ENCODE data around the gene BST1.
A peak's percentile ranks its signal among the peaks of the same experiment; 100 is the strongest.
"Not testable (repeated sequence)": the region's sequence is repeated elsewhere in the genome, so short reads cannot be mapped to it uniquely, and the experiment has no call there.

BST1 gene

DNA sequence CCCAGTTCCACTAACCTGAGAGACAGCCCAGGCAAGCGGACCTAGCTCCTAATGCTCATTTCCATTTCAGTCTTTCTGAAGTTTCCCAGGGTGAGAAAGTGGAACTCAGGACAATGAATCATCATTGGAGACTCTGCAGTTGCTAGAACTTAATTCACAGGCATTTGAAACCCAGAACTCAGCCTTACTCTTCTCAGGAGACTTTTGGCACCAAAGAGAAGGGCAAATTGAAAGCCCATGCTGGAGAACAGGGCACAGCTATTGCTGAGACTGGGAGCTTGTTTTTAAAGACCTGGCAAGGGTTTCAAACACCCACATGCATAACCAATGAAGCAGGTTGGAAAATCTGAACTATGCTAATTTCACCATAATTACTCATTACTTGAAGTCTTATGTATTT, 36.0 kb downstream of the BST1 start:
- no peak for DNase-seq (ENCODE audit: low read depth, low spot score)

DNA sequence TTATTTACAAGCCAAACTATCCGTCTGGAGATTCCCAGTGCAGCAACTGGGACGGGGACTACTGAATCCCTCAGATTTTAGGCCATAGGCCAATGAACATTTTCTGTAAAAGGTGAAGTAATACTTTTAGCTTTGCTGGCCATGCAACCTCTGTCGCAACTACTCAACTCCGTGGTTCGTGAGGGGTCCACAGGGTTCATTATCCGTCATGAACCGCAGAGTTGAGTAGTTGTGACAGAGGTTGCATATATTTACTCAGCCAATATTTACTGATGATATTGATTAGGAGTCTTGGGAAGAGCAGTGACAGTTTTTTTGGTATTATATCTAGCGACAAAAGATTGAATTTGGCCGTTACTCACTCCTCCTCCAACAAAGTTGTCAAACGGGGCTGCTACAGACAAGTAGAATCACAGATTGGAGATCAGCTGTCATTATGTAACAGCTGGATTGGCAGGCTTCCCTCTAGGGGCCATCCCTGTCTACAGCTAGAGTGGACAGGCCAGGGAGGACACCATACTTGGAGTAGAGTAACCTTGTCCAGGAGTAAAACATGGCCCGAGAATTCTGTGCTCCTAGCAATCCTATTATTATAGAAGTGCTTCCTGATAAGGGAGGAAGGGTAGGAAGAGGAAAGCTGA, 38.0 kb downstream of the BST1 start:
- no peak overlapping the region for H3K27ac ChIP-seq
- no peak for DNase-seq (ENCODE audit: low read depth, low spot score)

More for the DNA sequence above, 36.0 kb downstream of the BST1 start:
- no peak overlapping the region for H3K27ac ChIP-seq

DNA sequence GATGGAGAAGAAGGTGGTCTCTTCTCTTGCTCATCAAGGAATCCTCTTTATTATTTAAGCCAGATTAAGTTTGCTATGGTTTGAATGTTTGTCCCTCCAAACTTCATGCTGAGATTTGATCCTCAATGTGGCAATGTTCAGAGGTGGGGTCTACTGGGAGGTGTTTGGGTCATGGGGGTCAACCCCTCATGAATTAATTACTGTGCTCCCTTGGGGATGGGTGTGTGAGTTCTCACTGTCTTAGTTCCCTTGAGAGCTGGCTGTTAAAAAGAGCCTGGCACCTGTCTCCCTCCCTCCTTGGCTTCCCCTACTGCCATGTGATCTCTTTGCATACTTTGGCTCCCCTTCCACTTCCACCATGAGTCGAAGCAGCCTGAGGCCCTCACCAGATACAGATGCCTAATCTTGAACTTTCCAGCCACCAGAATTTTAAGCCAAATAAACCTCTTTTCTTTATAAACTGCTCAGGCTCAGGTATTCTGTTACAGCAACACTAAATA, 39.3 kb downstream of the BST1 start:
- H3K27ac ChIP-seq = no peak overlapping the region
- no peak for DNase-seq (ENCODE audit: low read depth, low spot score)

GRCh38 chr4:15742637-15743036, 39.8 kb downstream of the BST1 start:
- no peak for DNase-seq (ENCODE audit: low read depth, low spot score)
- H3K27ac ChIP-seq = no peak overlapping the region

DNA sequence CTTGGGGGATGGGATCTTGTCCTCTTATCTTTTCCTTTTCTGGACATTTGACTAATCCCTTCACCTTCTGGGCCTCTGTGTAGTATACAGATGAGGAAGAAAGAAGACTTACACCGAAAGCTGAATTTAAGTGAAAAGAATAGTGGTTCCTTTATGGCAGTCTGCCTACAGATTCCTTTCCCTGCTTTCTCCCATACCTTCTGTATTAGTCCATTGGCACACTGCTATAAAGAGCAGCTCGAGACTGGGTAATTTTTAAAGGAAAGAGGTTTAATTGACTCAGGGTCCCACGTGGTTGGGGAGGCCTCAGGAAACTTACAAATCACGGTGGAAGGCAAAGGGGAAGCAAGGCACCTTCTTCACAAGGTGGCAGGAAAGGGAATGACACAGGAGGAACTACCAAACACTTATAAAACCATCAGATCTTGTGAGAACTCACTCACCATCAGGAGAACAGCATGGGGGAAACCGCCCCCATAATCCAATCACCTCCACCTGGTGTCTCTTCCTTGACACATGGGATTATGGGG, 41.2 kb downstream of the BST1 start:
- no peak for DNase-seq (ENCODE audit: low read depth, low spot score)
- H3K27ac ChIP-seq = no peak overlapping the region

- DNase-seq (ENCODE audit: low read depth, low spot score) = no peak
- no peak overlapping the region for H3K27ac ChIP-seq
Measured at GRCh38 chr4:15746110-15746509, 43.2 kb downstream of the BST1 start.

GRCh38 chr4:15749001-15749400, 46.1 kb downstream of the BST1 start:
- DNase-seq (ENCODE audit: low read depth, low spot score) = no peak

GRCh38 chr4:15751153-15751552, 48.3 kb downstream of the BST1 start:
- no peak for DNase-seq (ENCODE audit: low read depth, low spot score)
- no peak overlapping the region for H3K27ac ChIP-seq

More at GRCh38 chr4:15749001-15749400, 46.1 kb downstream of the BST1 start:
- no peak overlapping the region for H3K27ac ChIP-seq

GRCh38 chr4:15753081-15753480, 50.2 kb downstream of the BST1 start:
- no peak overlapping the region for H3K27ac ChIP-seq
- no peak for DNase-seq (ENCODE audit: low read depth, low spot score)

GRCh38 chr4:15753786-15754185, 50.9 kb downstream of the BST1 start:
- H3K27ac ChIP-seq = no peak overlapping the region
- no peak for DNase-seq (ENCODE audit: low read depth, low spot score)

GRCh38 chr4:15754323-15754722, 51.5 kb downstream of the BST1 start:
- no peak for DNase-seq (ENCODE audit: low read depth, low spot score)
- H3K27ac ChIP-seq = no peak overlapping the region

GRCh38 chr4:15755321-15756155, 52.7 kb downstream of the BST1 start:
- no peak overlapping the region for H3K27ac ChIP-seq
- peak; percentile 20 for DNase-seq (ENCODE audit: low read depth, low spot score)

GRCh38 chr4:15756361-15756861, 53.5 kb downstream of the BST1 start:
- peak; percentile 57 for DNase-seq (ENCODE audit: low read depth, low spot score)
- no peak overlapping the region for H3K27ac ChIP-seq

DNA sequence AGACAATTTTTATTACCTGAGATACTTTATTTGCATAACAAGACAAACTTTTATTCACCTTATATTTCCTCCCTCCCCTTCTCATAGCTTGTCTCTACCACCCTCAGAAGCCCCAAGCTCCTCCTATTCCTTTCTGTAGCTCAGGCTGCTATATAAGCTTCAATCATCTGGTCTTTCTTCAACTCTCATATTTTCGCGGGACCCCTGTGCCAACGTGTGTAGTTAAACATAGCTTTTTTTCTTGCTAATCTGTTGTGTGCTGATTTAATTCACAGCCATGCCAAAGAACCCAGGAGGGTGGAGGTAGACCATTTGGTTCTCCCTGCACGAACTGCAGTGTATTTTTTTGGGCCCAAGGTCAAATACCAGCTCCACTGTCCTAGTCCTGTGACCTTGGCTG, 54.2 kb downstream of the BST1 start:
- DNase-seq (ENCODE audit: low read depth, low spot score) = no peak
- H3K27ac ChIP-seq = no peak overlapping the region

- no peak for DNase-seq (ENCODE audit: low read depth, low spot score)
- no peak overlapping the region for H3K27ac ChIP-seq
Measured at GRCh38 chr4:15758294-15758693, 55.4 kb downstream of the BST1 start.

DNA sequence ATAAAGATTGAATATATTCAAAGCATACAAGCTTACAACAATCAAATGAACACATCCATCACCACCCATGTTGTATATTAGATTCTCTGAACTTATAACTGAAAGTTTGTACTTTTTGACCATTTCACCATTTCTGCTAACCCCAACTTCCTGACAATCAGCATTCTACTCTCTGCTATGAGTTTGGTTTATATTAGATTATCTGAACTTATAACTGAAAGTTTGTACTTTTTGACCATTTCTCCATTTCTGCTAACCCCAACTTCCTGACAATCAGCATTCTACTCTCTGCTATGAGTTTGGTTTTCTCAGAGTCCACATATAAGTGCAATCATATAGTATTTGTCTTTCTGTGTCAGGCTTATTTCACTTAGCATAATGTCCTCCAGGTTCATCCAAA, 59.6 kb downstream of the BST1 start:
- not testable (repeated sequence) for H3K27ac ChIP-seq; DNase-seq (ENCODE audit: low read depth, low spot score)

DNA sequence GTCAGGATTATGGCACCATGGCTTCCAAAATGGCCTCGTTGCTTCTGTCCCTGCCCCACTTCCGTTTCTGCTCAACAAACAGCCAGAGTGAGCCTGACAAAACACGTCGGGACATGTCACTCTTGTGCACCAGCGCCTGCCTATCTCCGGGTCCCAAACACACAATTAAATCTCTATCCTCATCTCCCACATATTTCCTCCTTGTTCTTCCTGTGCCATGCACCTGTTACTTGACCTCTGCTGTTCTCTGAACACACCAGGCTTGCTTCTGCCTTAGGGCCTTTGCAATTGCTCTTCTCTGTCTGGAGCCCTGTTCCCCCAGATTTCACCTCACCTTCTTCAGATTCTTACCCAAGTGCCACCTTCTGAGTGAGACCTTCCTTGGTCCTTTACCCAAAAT, 62.5 kb downstream of the BST1 start:
- DNase-seq (ENCODE audit: low read depth, low spot score) = no peak
- no peak overlapping the region for H3K27ac ChIP-seq

- DNase-seq (ENCODE audit: low read depth, low spot score) = no peak
- no peak overlapping the region for H3K27ac ChIP-seq
Measured at GRCh38 chr4:15765910-15766697, 63.2 kb downstream of the BST1 start.

GRCh38 chr4:15766821-15767220, 64.0 kb downstream of the BST1 start:
- DNase-seq (ENCODE audit: low read depth, low spot score) = no peak
- H3K27ac ChIP-seq = no peak overlapping the region

- H3K27ac ChIP-seq = no peak overlapping the region
- no peak for DNase-seq (ENCODE audit: low read depth, low spot score)
Measured at GRCh38 chr4:15769202-15769601, 66.3 kb downstream of the BST1 start.
